Smooth muscle cell (in vitro differentiated cells): ENCODE results near the gene IL36A. TPM values are rescaled to one million over a fixed set of nuclear protein-coding genes. Genes with fewer than 3 reads are reported as not detected.

Source experiments
- DNase-seq: peaks from one replicate; lab custom pipeline; 2025; ENCODE audit not compliant: unreplicated experiment; lab: John Stamatoyannopoulos, UW
- H2AFZ ChIP-seq: fragments of 200-600 bp; sonication (generic); 2 replicates; pipeline ENCODE4 v1.6.0; 2016; ENCODE audit warnings: antibody characterized with exemption, low read depth, mild to moderate bottlenecking
- H3F3A ChIP-seq: fragments of 200-600 bp; sonication (generic); 2 replicates; pipeline ENCODE4 v1.6.0; 2017; ENCODE audit warnings: antibody characterized with exemption, low read depth
- H3K27ac ChIP-seq: fragments of 200-600 bp; sonication (generic); 2 replicates; pipeline ENCODE4 v1.5.1; 2016; ENCODE audit warnings: low read depth, mild to moderate bottlenecking
- H3K27me3 ChIP-seq: fragments of 200-600 bp; sonication (generic); 2 replicates; pipeline ENCODE4 v1.6.1; 2016; ENCODE audit warnings: low read depth, mild to moderate bottlenecking
- H3K36me3 ChIP-seq: fragments of 200-600 bp; sonication (generic); 2 replicates; pipeline ENCODE4 v1.5.1; 2016; ENCODE audit warnings: low read depth
- H3K4me1 ChIP-seq: fragments of 200-600 bp; sonication (generic); 2 replicates; pipeline ENCODE4 v1.5.1; 2016; ENCODE audit warnings: low read depth
- H3K4me2 ChIP-seq: fragments of 200-600 bp; sonication (generic); 2 replicates; pipeline ENCODE4 v1.6.0; 2016; ENCODE audit warnings: mild to moderate bottlenecking
- H3K4me3 ChIP-seq: fragments of 200-600 bp; sonication (generic); 2 replicates; pipeline ENCODE4 v1.5.1; 2016; ENCODE audit warnings: mild to moderate bottlenecking
- H3K79me2 ChIP-seq: fragments of 200-600 bp; sonication (generic); 2 replicates; pipeline ENCODE4 v1.6.0; 2016; ENCODE audit warnings: low read depth, mild to moderate bottlenecking
- H3K9ac ChIP-seq: fragments of 200-600 bp; sonication (generic); 2 replicates; pipeline ENCODE4 v1.6.0; 2016; ENCODE audit warnings: low read depth
- H3K9me3 ChIP-seq: fragments of 200-600 bp; sonication (generic); replicated peaks from 2 replicates; pipeline ENCODE4 v1.5.1; 2016; ENCODE audit warnings: low read depth
- H4K20me1 ChIP-seq: fragments of 200-600 bp; sonication (generic); 2 replicates; pipeline ENCODE4 v1.6.0; 2016; ENCODE audit warnings: low read depth
- WGBS: methylation state at CpG from one replicate; pipeline ENCODE4 v1.1.7; 2016; ENCODE audit warnings: low lambda C conversion rate; 5-methylcytosine and 5-hydroxymethylcytosine counted together
- polyA plus RNA-seq: library from polyadenylated mRNA; unstranded; fragments of >200 nt; fragmentation: Nextera tagmentation; extraction: Ambion mirVana; gene quantifications from 2 replicates; pipeline ENCODE4 v1.2.1, GENCODE V29; 2016
- total RNA-seq: library from RNA; depleted of rRNA; stranded (reverse); fragments of >200 nt; gene quantifications from 2 replicates; pipeline ENCODE4 v1.2.3, GENCODE V29; 2014
- TF ChIP-seq, protein P1 (sequence below): fragments of 200-600 bp; sonication (generic); IDR thresholded peaks from 2 replicates; pipeline ENCODE4 v1.5.1; 2017; ENCODE audit warnings: borderline replicate concordance, mild to moderate bottlenecking, antibody characterized with exemption; ENCODE audit not compliant: insufficient read depth, poor library complexity, severe bottlenecking

The IL36A gene
- total and polyA plus RNA-seq, 2 experiments from 2014 or later = not detected

DNA sequence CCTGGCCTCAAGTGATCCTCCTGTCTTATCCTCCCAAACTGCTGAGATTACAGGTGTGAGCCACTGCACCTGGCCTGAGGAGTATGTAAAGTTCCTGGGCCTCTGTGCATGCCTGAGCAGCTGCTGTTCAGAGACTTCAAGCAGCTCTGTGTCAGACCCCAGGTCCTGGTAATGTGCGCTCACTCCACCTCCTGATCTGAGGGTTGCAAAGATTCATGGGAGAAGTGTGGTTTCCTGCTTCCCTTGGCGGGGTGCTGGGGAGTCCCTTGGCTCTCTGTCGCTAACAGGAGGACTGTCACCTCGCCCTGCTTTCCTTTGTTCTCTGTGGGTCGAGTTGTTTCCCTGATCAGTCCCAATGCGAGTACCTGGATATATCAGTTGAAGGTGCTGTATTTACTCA is 8.6 kb upstream of the IL36A start:
- Histone ChIP-seq H3K9me3 (peaks cover 6% of the 10 kb centered on the region), H3K27ac (no peak overlapping the region), H3K9ac (no peak overlapping the region), H2AFZ (no peak overlapping the region), H3K27me3 (no peaks in the 10 kb centered on the region), H3K79me2 (no peaks in the 10 kb centered on the region), H4K20me1 (no peaks in the 10 kb centered on the region), H3K4me1 (no peaks in the 10 kb centered on the region), H3K36me3 (no peaks in the 10 kb centered on the region), H3K4me3 (no peak overlapping the region), H3F3A (no peaks in the 10 kb centered on the region), H3K4me2 (no peak overlapping the region)
- no peak for DNase-seq
- 65% methylated on average over 6 of the region's 6 CpGs for WGBS
- TF ChIP-seq, protein P1, sequence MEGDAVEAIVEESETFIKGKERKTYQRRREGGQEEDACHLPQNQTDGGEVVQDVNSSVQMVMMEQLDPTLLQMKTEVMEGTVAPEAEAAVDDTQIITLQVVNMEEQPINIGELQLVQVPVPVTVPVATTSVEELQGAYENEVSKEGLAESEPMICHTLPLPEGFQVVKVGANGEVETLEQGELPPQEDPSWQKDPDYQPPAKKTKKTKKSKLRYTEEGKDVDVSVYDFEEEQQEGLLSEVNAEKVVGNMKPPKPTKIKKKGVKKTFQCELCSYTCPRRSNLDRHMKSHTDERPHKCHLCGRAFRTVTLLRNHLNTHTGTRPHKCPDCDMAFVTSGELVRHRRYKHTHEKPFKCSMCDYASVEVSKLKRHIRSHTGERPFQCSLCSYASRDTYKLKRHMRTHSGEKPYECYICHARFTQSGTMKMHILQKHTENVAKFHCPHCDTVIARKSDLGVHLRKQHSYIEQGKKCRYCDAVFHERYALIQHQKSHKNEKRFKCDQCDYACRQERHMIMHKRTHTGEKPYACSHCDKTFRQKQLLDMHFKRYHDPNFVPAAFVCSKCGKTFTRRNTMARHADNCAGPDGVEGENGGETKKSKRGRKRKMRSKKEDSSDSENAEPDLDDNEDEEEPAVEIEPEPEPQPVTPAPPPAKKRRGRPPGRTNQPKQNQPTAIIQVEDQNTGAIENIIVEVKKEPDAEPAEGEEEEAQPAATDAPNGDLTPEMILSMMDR = no peak

DNA sequence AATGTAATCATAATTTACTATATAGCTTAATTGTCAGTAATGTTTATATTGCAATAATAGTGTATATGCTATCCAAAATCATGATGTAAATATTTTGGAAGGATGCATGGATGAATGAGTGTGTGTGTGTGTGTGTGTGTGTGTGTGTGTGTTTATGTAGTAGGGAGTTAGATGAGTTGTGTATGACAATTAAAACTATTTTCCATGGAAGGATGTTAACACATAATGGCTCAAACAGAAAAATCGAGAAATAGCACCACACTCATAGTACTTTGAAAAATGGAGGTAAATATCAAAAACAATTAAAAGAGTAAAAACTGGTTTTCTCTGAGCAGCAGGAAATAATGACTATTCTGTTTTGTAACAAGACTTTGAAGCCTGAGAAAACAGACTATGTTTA is 8.1 kb upstream of the IL36A start:
- DNase-seq = no peak
- peaks cover 2% of the 10 kb centered on the region for H3K9me3 ChIP-seq
- H3K27me3 ChIP-seq = no peaks in the 10 kb centered on the region
- no peak overlapping the region for H3K4me2 ChIP-seq
- 68% methylated on average over 1 of the region's 1 CpG for WGBS
- H3K36me3 ChIP-seq = no peaks in the 10 kb centered on the region
- H2AFZ ChIP-seq = no peak overlapping the region
- TF ChIP-seq, protein P1 = no peak
- no peaks in the 10 kb centered on the region for H3K79me2 ChIP-seq
- H3K27ac ChIP-seq = no peak overlapping the region
- no peak overlapping the region for H3K4me3 ChIP-seq
- no peaks in the 10 kb centered on the region for H3K4me1 ChIP-seq
- no peak overlapping the region for H3K9ac ChIP-seq
- H4K20me1 ChIP-seq = no peaks in the 10 kb centered on the region
- H3F3A ChIP-seq = no peaks in the 10 kb centered on the region

DNA sequence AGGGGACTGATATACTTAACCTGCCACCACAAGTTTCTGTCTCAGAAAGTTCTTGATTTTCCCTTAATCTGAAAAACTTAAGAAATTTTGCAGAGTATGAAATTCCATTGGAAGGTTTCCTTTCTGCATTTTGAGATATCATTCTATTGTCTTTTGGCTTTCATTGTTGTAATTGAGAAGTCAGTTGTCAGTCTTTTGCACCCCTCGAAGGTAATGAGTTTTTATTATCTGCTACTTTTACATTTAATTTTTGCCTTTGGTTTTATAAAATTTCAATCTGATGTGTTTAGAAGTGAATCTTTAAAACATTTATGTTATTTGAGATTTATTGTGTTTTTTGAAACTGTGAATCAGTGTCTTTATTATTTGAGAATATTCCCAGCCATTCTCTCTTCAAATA is 4.8 kb upstream of the IL36A start:
- Histone ChIP-seq H4K20me1 (no peaks in the 10 kb centered on the region), H3K9me3 (no peaks in the 10 kb centered on the region), H3K4me2 (no peak overlapping the region), H2AFZ (no peak overlapping the region), H3K27ac (no peak overlapping the region), H3K9ac (no peak overlapping the region), H3K4me3 (no peak overlapping the region), H3K79me2 (no peaks in the 10 kb centered on the region), H3K4me1 (no peaks in the 10 kb centered on the region), H3F3A (no peaks in the 10 kb centered on the region), H3K36me3 (no peaks in the 10 kb centered on the region), H3K27me3 (no peaks in the 10 kb centered on the region)
- no peak for DNase-seq
- WGBS = 82% methylated on average over 1 of the region's 1 CpG
- TF ChIP-seq, protein P1 = no peak

DNA sequence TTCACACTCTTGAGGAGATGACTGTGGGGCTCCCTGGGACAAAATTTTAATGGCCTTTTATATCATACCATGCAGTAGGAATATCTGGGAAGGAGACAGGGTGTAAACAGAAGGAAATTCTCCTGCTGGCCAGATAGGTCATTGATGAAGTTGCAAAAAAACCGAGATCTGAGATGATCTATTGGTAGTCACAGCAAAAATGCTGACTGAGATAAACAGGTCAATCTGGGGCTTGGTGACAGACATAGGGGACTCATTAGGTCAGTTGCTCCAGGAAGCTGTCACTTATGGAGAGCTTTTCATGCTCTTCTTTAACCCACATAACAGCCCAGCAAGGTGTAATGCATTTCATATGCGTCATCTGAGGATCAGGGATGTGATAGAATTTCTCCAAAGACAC is 2.6 kb upstream of the IL36A start:
- Histone ChIP-seq H3K4me1 (no peaks in the 10 kb centered on the region), H3K4me3 (no peak overlapping the region), H4K20me1 (no peaks in the 10 kb centered on the region), H3K9ac (no peak overlapping the region), H3K36me3 (no peaks in the 10 kb centered on the region), H3K27ac (no peak overlapping the region), H3K4me2 (no peak overlapping the region), H3F3A (no peaks in the 10 kb centered on the region), H3K9me3 (no peaks in the 10 kb centered on the region), H2AFZ (no peak overlapping the region), H3K27me3 (no peaks in the 10 kb centered on the region), H3K79me2 (no peaks in the 10 kb centered on the region)
- DNase-seq = no peak
- 61% methylated on average over 2 of the region's 2 CpGs for WGBS
- TF ChIP-seq, protein P1 = no peak
